HG03025 (cell line): ENCODE data around the gene ERN1.
A peak's percentile ranks its signal among the peaks of the same experiment; 100 is the strongest.

Source experiments
- ATAC-seq: cut with Tn5 transposase; IDR thresholded peaks from one replicate; pipeline ENCODE4 v1.9.1; 2021; ENCODE audit warnings: mild to moderate bottlenecking, moderate library complexity; ENCODE audit not compliant: unreplicated experiment, low FRiP score

Gene ERN1

GRCh38 chr17:64158831-64159590, 29.1 kb upstream of the ERN1 start:
- ATAC-seq, result no peak

GRCh38 chr17:64158406-64158805, 28.5 kb upstream of the ERN1 start:
- ATAC-seq, result no peak

- no peak for ATAC-seq
Observed at GRCh38 chr17:64157669-64158180, 27.8 kb upstream of the ERN1 start.

GRCh38 chr17:64156670-64157069, 26.7 kb upstream of the ERN1 start:
- ATAC-seq, result no peak

GRCh38 chr17:64155751-64156544, 26.0 kb upstream of the ERN1 start:
- ATAC-seq, result no peak

- no peak for ATAC-seq
Observed at GRCh38 chr17:64155129-64155528, 25.2 kb upstream of the ERN1 start.

- ATAC-seq, result no peak
Observed at GRCh38 chr17:64154717-64155116, 24.8 kb upstream of the ERN1 start.

- ATAC-seq, result no peak
Observed at GRCh38 chr17:64154313-64154695, 24.4 kb upstream of the ERN1 start.

GRCh38 chr17:64153565-64154312, 23.8 kb upstream of the ERN1 start:
- no peak for ATAC-seq

- ATAC-seq, result no peak
Observed at GRCh38 chr17:64152428-64153125, 22.6 kb upstream of the ERN1 start.

- ATAC-seq, result no peak
Observed at GRCh38 chr17:64151016-64151368, 21.0 kb upstream of the ERN1 start.

GRCh38 chr17:64150237-64151015, 20.5 kb upstream of the ERN1 start:
- ATAC-seq, result no peak

- ATAC-seq, result no peak
Observed at GRCh38 chr17:64149196-64149595, 19.3 kb upstream of the ERN1 start.

GRCh38 chr17:64148699-64149098, 18.8 kb upstream of the ERN1 start:
- no peak for ATAC-seq

- no peak for ATAC-seq
Observed at GRCh38 chr17:64148017-64148631, 18.2 kb upstream of the ERN1 start.

- ATAC-seq, result no peak
Observed at GRCh38 chr17:64147110-64148016, 17.4 kb upstream of the ERN1 start.

GRCh38 chr17:64146418-64147109, 16.6 kb upstream of the ERN1 start:
- ATAC-seq, result peak; percentile 4
